22Rv1 (cell line): ENCODE measurements around the gene FDX1.
A peak's percentile ranks its signal among the peaks of the same experiment; 100 is the strongest.

Source experiments
- H3K27ac ChIP-seq: fragments of 450-650 bp; 2 replicates; pipeline ENCODE4 v1.5.1; 2017
- CTCF ChIP-seq: fragments of 450-650 bp; IDR thresholded peaks from 2 replicates; pipeline ENCODE4 v1.5.1; 2017; ENCODE audit warnings: mild to moderate bottlenecking
- ZFX ChIP-seq: fragments of 450-650 bp; IDR thresholded peaks from 2 replicates; pipeline ENCODE4 v1.6.1; 2017; ENCODE audit warnings: antibody characterized with exemption, borderline replicate concordance

Gene FDX1

DNA sequence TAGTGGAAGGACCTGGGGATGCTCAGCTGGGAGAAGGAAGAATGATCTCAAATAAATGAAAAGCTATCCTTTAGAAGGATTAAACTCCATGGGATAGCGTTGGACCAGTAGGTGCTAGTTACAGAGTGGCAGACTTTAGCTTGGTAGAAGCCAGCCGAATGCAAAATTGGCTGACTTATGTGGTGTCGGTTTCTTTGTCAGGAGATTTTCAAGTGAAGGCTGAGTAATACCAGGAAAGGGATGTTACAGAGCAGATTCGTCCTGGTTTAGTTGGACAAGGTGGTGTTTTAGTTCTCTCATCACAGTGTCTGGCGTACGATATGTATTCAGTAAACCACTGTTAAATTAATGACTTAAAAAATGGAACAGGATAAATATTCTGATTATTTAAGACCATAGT, 26.0 kb downstream of the FDX1 start:
- H3K27ac ChIP-seq: no peak overlapping the region
- TF ChIP-seq ZFX: no peak
- no peak for TF ChIP-seq CTCF

DNA sequence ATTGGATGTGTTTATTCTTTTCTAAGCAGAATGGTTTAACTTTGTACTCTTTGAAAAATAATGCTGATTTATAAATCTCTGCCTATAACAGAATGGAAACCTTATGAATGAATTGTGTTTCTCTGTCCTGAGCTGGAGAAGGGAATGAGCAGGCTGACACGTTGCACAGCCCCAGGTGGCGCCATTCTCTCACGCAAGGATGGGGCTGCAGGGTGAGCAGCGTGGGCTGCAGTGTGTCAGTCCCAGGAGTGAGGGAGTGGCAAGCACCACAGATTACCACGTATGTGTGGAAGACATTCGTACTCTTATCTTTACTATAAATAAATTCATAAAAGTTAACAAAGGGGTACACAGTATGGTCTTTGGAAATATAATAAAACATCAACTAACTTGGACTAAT, 33.4 kb downstream of the FDX1 start:
- peak; percentile 70 for TF ChIP-seq CTCF
- TF ChIP-seq ZFX: no peak
- no peak overlapping the region for H3K27ac ChIP-seq

GRCh38 chr11:110465231-110465630, 35.5 kb downstream of the FDX1 start:
- TF ChIP-seq ZFX: no peak
- TF ChIP-seq CTCF: no peak
- no peak overlapping the region for H3K27ac ChIP-seq

DNA sequence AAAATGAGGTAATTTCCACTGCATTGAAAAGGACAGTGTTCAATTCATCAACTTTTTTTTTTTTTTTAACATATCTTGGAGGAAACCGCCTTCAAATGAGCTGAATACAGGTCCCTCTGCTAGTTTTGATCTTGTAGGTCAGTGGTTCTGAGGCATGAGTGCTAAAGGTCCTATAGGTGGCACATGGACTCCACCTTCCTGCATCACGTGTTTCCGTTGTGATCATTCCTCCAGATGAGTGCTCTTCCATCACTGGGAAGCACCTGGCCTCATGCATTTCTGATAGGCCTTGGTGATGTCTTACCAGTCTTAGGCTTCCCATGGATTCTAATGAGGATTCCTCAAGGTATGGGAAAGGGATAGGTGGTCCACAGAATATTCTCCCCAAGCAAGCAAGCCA, 37.8 kb downstream of the FDX1 start:
- no peak for TF ChIP-seq CTCF
- TF ChIP-seq ZFX: no peak

DNA sequence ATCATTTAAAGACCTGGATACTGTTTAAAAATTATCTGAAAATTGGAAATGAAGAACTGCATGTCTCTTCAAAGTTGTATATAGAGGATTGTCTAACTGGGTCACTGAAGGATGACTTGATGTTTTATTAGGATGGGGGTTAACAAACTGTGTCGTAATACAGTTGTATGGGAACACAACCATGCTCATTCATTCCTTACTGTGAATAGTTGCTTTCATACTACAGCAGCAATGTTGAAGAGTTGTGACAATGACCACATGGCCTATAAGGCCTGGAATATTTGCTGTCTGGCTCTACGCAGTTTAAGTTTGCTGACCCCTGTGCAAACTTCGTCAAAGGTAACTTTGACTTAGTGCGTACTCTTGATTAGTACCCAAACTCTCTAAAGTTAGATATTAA, 38.4 kb downstream of the FDX1 start:
- no peak overlapping the region for H3K27ac ChIP-seq
- no peak for TF ChIP-seq CTCF
- TF ChIP-seq ZFX: no peak

More for the DNA sequence above, 37.8 kb downstream of the FDX1 start:
- no peak overlapping the region for H3K27ac ChIP-seq

GRCh38 chr11:110469127-110469526, 39.4 kb downstream of the FDX1 start:
- no peak overlapping the region for H3K27ac ChIP-seq
- TF ChIP-seq ZFX (no peak), CTCF (no peak)

DNA sequence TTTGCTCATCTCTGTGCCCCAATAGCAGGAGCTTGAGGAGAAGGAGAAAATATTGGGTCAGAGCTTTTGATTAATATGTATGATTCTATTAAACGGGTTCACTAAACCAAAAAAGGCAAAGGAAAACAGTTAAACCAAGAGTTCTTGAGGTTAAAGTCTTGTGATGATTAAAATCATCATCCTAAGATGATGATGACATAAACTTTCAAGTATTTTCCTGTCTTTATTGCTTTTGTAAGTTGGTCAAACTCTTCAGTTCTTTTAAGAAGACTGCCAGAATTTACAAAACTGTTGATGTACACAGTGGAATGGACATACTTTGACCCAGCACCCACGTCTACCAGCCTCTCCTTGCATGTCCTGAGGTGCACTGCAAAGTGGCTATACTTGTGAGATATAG, 41.0 kb downstream of the FDX1 start:
- no peak for TF ChIP-seq CTCF
- no peak for TF ChIP-seq ZFX
- no peak overlapping the region for H3K27ac ChIP-seq
